GM12878 (cell line): ENCODE results near the gene ARHGEF18.

Experiments used
- POU2F2 ChIP-seq: IDR thresholded peaks from 3 replicates; pipeline ENCODE4 v1.6.1; 2011; ENCODE audit warnings: low read depth, mild to moderate bottlenecking, low read length, borderline replicate concordance
- RELA ChIP-seq: fragments of 450-650 bp; IDR thresholded peaks from 2 replicates; pipeline ENCODE4 v1.8.0; 2014; ENCODE audit warnings: borderline replicate concordance; ENCODE audit not compliant: partially characterized antibody
- ZNF24 ChIP-seq: fragments of 450-650 bp; IDR thresholded peaks from 2 replicates; pipeline ENCODE4 v1.6.1; 2017; ENCODE audit warnings: antibody characterized with exemption, mild to moderate bottlenecking
- TF ChIP-seq, protein P1 (sequence below): IDR thresholded peaks from 2 replicates; pipeline ENCODE4 v1.6.1; 2012; ENCODE audit warnings: low read depth, low read length, improper control_type of control experiment

DNA sequence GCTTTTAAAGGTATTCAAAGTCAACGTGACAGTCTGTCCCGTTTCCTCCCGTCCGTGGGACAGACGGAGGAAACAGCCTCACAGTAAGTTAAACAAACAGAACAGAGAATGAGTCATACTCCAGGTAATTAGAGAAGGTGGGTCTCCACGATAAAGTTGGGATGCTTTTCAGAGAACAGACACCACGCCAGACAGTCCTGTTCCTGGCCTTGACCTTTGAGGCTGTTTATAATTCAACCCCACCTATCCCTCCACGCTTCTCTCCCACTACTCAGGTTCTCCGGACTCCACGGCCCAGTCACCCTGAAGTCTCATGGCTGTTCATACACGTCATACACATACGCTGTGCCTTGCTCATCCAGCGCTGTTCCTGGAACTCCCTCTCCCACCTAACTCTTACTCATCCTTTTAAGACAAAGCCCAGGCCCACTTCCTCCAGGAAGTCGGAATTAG, 42.5 kb downstream of the ARHGEF18 start:
- TF ChIP-seq POU2F2 (no peak), ZNF24 (no peak), RELA (no peak)
- TF ChIP-seq, protein P1, sequence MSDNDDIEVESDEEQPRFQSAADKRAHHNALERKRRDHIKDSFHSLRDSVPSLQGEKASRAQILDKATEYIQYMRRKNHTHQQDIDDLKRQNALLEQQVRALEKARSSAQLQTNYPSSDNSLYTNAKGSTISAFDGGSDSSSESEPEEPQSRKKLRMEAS, result no peak
